CD4-positive, alpha-beta T cell treated with Interleukin-17A for 1 hour (primary cell): ENCODE results near the gene ABAT.
"Not testable (repeated sequence)": the region's sequence is repeated elsewhere in the genome, so short reads cannot be mapped to it uniquely, and the experiment has no call there.

Experiments
- DNase-seq: peaks from one replicate; pipeline ENCODE4 v3.0.0-alpha.2; 2020

Gene ABAT

DNA sequence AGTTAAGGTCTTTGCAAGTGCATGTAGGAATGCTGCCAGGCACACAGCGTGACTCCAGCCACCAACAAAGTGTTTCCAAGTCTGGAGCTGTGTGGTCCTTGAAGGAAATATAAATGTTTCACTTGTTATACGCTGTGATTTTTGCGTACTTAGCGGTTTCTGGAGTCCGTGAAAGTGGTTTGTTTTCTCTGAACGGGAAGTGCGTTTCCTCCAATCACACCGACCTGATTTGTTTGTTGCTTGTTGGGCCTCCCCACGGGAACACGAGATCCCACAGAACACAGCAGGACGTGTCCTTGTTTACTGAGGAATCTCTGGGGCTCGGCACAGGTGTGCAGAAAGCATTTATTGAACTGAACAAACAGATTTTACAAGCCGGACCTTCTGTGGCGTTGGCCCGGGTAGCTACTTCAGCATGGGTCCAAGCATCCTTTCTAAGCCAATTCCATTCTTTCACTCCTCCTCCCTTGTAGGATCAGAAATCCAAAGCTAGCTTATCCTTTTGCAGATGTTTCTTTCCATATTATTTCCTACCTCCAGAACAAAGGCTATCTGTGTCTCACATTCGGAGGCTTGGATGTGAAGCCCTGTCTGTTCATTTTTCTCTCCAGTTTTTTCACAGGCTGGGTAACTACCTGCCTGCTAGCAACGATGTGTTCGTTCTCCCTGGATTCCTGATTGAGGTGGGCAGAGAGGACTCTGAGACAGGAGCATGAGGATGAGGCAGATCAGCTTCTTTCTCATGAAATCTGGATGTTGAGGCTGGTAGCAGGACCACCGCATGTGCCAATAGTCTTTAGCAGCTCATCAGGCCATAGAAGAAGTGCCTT is 44.6 kb downstream of the ABAT start:
- DNase-seq = no peak

DNA sequence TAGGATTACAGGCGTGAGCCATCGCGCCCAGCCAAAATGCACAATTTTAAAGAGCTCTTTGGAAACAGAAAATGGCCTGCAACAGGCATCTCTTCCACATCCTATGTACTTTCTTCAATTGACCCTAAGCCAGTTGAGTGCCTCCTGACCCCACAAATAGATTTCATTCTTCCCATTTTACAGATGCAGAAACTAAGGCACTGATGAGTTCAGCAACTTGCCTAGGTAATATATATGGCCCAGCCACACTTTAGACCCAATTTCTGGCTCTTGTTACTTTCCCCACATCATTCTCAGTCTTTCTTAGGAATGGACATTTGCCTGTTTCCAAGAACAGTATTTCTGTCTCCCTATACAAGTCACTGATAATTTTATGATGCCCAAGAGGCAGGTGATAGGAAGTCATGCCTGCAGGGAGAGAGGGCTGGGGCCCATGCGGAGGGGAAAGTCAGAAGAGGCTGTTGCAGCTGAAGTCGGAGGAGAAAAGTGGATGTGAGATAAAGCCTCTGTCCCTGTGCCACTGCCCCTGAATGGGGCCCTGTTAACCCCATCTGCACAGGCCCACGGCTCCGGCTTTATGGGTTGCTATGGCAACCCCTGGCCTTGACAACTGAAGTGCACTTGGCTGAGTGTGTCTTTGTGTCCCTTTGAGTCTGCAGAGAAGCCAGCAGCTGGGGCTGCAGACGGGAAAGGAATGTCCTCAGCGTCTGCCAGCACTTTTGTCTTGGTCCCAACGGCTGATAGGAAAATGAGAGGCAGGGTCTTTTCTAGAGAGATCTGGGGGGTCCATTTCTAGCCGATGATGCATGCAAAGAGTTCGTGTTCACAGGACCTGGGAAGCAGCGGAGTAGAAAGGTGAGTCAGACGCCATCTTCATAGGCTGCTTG is 45.9 kb downstream of the ABAT start:
- DNase-seq = no peak

DNA sequence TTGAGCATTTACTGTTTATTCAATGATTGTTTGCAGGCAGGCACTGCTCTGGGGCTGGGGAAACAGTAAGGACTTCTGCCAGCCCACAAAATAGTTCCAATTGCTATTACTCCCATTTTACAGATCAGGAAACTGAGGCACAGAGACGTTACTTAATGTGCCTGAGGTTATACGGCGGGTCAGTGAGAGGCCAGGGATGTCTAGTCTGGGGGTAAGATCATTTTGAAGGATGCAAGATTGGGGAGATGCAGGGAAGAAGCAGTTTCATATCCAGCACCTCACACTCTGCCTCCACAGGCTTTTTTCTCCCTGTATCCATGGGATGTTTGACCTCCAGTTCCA is 46.5 kb downstream of the ABAT start:
- no peak for DNase-seq

DNA sequence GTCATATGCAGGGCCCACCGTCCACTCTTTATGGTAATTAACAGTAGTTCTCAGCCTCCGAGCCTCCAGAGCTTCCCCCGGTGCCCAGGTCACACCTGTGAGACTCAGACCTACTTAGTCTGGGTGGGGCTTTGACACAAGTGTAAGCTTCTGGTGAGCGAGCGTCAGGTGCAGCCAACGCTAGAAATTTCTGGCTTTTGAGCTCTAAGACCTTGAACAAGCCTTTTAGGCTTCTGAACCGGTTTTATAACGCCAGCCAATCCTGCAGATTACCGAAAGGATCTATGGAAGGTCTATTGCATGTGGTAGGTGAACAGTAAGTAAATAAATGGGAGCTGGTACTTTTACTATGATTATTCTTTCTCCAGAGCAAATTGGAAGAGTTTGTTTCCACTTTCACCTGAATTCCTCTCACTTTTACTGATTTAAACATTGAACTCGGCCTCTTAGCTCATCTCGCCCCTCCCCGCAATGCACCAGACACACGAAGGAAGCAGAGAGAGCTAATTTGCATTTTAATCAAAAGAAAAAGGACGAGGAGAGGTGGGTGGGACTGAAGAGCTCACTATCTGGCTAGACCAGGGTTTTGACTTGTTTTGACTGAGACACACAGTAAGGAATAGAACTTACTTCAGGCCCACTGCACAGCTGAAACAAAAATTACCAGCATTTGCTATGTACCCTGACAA is 47.1 kb downstream of the ABAT start:
- DNase-seq = no peak

DNA sequence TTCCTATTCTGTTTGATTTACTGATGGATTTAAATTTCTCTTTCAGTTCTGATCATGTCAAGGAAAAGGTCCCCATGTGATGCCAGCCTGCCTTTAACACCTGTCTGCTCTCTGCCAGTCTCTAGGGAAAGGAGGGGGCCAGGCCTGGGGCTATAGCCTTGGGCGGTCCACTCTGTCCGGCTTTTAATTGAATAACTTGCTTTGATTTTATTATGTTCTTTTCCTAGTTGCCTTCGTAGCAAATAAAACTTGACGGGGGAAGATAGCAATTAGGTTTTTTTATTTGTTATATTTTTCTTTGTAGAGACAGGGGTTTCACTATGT is 47.6 kb downstream of the ABAT start:
- no peak for DNase-seq

DNA sequence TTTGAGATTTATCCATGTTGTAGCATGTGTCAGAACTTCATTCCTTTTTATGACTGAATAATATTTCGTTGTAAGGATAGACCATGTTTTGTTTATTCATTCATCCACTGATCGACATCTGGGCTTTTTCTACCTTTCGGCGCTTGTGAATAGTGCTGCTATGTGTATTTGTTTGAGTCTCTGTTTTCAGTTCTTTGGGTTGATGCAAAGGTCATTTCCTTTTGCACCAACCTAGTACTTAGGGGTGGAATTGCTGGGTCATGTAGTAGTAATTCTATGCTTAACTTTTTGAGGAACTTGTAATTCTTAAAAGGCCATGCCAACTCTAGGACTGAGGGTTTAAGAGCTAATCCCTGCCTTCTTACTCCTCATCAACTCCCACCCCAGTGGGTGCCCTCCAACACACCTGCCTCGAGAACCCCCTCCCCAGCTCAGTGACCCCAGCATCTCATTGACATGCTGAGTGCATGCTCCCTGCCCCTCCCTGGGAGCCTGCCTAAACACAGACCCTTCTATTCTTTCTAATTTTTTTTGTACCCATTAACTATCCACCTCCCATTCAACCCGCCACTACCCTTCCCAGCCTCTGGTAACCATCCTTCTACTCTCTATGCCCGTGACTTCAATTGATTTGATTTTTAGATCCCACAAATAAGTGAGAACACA is 51.2 kb downstream of the ABAT start:
- DNase-seq = no peak

DNA sequence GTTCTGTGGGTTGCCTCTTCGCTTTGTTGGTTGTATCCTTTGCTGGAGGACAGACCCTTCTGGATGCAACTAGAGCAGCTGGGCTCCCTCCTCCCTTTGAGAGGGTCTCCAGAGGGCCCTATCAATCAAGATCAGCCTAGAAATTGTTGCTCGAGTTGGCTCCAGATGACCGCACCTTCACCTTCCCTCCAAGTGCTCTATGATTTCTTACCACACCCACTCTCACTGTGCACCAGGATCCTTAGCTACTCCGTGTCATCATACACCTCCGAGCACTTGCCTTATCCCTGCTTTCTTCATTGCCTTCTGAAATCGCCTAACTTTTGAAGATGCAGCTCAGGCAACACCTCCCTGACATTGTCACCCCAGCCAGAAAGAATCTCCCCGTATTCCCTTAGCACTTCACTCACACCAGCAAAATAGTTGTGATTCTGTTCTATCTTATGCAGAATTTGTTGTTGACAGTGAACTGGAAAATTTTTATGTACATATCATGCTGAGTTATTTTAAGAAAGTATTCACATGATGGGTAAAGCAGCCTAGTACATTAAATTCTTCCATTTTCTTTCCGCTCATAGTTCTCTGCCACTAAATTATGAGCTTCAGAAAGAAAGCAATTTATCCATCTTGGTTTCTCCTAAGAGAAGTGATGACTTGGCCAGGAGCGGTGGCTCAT is 52.9 kb downstream of the ABAT start:
- no peak for DNase-seq

DNA sequence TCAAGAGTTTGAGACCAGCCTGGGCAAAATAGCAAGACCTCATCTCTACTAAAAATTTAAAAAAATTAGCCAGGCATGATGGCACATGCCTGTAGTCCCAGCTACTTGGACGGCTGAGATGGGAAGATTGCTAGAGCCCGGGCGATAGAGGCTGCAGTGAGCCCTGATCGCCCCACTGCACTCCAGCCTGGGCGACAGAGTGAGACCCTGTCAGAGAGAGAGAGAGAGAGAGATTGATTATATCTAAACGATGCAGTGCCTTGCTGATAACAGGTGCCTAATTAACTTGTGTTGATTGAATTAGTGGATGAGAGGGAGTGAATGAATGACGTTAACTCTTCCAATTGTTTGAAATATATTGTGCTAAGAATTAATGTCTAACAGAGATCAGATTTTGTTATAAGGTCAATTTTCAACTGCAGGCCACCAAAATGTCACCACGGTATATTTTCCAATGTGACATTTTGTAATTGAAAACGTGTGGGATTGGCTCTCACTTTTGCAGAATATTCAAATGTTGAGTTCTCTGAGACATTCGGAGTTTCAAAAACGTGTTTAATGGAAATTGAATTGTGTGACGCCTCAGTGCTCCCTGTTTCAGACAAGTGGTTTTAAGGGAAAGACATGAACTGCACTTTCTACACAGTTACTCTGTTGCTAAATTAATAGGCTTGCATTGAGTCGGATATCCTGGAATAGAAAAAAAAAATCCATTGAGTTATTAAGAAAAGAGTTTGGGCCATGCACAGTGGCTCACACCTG is 53.6 kb downstream of the ABAT start:
- no peak for DNase-seq

DNA sequence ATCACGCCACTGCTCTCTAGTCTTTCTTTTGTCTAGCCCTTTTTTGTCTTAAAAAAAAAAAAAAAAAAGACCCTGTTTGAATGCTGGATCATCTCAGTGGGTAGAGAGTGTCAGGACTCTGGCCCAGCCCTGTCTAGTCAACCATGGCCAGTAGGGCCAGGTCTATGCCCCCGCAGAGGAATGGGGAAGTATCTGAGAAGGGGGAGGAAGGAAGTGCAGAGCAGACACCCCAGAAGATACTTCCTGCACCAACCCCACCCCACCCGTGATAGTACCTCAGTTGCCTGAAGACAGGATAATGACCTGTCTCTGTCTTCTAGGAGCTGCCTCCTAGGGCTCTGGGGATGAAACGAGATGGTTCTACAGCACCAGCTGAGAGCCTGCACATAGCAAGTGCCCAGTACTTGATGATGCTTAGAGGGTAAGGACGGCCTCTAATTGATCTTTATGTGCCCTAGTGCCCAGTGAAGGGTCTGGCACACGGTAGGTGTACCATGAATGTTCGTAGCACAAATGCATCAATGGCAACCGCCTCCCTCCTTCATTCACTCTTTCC is 55.4 kb downstream of the ABAT start:
- peak; percentile 6 for DNase-seq

DNA sequence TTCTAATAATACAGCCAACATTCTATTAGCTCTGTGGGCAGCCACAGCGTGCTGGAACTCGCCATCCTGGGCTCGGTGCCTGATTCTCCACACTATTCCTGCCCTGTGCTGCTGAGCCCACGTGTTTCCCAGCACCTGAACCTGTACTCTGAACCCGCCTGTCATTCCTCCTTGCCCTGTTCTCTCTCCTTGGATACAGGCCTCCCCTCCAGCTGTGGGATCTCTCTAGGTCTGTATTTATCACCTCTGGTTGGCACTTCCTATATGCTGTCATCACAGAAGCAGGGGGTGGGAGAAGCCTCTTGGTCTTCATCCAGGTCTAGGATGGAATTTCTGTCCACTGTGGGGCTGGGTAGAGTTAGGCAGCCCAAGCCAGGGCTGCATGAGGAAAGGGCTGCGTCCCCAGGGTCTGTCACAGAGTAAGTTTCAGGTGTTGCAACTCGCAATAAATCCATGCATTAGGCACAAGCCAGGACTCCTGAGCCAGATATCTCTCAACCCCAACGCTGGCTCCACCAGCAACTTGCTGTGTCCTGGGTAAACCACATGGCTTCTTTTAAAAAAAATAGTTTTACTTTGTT is 56.0 kb downstream of the ABAT start:
- DNase-seq = no peak

DNA sequence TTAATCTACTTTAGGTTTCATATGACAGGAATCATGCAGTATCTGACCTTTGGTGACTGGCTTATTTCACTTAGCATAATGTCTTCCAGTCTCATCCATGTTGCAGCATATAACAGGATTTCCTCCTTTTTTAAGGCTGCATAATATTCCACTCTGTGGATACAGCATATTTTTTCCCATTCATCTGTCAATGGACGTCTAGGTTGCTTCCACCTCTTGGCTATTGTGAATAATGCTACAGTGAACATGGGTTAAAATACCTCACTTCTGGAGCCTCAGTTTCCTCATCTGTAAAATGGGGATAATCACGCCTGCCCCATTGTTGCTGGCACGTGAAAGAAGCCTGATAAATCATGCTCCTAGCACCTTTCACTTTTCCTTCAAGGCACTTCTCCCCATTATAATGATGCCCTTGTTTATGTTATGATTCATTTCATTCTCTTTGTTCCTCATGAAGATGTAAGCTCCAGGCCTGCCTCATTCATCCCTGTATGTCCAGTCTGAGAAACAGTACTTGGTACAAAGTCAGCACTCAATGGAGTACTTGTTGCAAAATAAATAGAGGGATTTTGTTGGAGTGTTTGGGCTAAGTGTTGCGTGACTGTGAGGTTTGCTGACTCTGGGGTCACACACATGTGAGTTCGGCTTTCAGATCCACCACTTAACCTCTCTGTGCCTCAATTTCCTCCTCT is 59.6 kb downstream of the ABAT start:
- no peak for DNase-seq

DNA sequence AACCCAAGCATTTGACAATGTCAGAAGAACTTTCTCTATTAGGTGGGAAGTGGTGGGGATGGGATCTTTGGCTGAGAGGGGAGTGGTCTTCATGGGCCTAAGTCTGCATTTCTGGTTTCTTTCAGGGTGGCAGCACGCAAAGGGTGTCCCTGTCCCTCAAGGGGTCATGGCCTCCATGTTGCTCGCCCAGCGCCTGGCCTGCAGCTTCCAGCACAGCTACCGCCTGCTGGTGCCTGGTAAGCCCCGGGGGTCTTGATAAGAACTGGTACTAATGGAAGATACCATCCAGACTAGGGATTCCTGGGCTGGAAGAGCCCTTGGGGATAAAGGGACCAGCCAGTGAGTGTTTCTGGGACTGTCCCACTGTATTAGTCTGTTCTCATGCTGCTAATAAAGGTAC is 61.2 kb downstream of the ABAT start:
- no peak for DNase-seq

DNA sequence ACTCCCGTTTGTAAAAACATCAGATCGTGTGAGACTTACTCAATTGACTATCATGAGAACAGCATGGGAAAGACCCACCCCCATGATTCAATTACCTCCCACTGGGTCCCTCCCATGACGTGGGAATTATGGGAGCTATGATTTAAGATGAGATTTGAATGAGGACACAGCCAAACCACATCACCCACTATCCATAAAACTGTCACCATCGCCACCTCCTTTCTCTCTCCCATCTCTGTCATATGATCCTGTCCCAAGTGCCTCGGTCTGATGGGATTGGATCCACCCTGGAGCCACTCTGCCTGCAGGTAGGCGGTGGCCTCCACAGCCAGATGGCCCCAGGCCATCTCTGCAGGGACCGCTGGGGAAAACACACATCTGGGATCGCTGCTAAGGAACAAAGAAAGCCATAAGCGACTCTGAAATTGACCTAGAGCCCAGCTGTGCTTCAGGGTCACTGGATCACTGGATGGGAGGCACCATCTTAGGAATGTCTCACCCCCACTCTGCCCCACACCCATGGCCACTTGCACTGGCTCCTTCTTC is 61.8 kb downstream of the ABAT start:
- DNase-seq = no peak

DNA sequence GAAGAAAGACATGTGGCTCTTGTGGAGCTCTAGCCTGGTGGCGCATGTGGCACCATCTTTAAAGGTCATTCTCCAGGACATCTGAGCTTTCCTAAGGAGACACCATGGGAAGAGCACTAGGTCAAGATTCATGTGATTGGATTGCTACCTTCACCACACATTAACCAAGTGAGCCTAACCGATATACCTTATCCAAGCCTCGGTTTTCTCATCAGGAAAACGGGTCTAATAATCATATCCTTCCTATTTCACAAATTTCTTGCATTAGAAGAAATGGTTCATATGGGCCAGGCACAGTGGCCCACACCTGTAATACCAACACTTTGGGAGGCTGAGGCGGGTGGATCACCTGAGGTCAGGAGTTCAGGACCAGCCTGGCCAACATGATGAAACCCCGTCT is 64.7 kb downstream of the ABAT start:
- DNase-seq = no peak

DNA sequence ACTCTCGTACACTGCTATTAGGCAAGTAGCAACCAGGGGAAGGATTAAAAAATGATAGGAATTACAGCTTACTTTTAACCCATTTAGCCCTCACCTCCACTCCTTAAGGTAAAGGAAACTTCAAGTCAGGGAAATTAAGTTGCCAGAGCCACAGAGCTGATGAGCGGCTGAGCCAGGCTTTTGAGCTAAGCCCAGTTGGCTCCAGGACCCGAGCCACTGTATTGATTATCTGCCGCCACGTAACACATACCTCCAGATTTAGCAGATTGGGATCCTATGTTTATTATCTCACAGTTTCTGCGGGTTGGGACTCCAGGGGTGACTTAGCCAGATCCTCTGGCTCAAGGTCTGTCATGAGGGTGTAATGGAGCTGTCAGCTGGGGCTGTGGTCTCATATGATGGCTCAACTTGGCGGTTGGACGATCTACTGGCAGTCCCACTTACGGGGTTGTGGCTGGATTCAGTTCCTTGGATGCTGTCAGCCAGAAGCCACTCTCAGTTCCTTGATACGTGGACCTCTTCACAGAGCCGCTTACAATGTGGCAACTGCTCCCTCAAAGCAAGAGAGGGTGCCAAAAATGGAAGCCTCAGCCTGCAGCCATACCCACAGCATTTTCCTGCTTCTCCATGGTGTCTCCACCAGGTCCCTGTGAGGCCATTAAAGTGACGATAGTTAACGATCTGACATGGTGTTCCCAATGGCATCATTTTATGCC is 65.7 kb downstream of the ABAT start:
- DNase-seq = no peak

DNA sequence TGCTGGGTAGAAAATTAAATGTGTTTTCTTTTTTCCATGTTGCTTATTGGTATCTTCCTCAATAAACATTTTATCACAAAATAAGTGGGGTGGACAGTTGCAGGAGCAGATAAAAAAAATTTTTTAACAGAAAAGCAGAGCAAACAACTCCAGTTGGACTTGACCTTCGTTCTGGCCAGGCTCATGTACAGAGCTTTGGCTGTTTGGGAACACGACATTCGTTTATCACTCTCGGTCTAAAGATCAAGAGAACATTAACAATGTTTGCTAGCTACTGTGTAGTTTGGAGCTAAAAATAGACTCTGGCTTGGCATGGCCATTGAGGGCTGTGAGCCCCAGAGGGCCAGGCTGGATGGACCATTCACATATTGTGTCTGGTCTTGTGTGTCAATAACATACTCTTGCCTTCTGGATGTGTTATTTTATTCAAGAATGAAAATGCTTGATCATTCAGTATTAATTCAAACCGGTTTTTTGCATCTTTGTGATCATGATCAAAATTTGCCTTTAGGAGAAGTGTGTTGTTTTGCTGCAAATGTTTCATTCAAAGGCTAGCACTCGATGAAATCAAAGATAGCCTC is 66.4 kb downstream of the ABAT start:
- DNase-seq = no peak

DNA sequence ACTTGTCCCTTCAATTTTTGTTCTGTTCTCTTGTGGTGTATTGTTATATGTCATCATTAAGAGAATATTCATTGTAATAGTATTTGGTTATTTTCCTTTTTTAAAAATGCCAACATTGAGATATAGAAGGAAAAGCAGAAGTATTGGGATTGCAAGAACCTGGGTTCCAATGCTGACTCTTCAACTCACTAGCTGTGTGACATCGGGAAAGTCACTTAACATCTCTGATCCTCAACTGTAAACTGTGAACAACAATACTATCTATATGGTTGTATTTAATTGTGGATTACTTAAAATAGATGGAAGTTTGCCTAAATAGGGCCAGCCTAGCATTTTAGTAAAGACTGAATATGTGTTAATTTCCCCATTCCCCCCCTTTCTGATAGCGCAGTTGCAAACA is 67.2 kb downstream of the ABAT start:
- DNase-seq = no peak

DNA sequence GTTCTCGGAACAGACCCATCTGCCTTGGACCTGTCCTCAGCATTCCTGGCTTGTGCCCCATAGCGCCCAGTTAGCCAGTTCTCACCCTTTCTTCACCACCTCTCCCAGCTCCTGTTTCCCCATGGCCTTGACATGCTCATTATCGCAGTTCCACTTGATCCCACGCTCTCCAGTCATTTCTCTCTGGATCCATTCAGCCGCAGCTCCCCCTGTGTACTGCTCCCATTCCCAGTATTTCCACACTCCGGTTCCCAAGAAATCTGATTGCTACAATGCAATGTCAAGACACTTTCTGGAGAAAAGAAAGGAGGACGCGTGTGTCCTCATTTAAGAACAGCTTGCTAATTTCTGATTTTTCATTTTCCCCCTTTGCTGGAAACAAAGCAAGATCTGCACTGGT is 67.7 kb downstream of the ABAT start:
- DNase-seq = no peak

DNA sequence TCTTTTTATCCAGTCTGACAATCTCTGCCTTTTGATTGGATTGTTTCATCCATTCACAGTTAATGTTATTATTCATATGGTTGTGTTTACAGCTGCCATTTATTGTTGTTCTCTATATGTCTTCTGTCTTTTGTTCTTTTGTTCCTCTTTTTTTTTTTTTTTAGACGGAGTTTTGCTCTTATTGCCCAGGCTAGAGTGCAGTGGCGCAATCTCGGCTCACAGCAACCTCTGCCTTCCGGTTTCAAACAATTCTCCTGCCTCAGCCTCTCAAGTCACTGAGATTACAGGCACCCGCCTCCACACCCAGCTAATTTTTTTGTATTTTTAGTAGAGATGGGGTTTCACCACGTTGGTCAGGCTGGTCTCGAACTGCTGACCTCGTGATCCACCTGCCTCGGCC is 74.5 kb downstream of the ABAT start:
- not testable (repeated sequence) for DNase-seq
